ENCODE results near the gene MED16. TPM values are rescaled to one million over a fixed set of nuclear protein-coding genes. Genes with fewer than 3 reads are reported as not detected.
A peak's percentile ranks its signal among the peaks of the same experiment; 100 is the strongest.

Gene MED16
- polyA plus RNA-seq, 1 experiment, result 22.7 TPM

- POLR2A ChIA-PET, result no interaction called here
- H3K9me3 ChIP-seq (ENCODE audit: control insufficient read depth, insufficient read depth, low read length), result peaks cover under 1% of the 10 kb centered on the region; the same call in 1 of the 2 replicates
- CTCF ChIA-PET, result no interaction called here
- no peak for DNase-seq (ENCODE audit: low read depth, low spot score)
- H3K27me3 ChIP-seq (ENCODE audit: control insufficient read depth, insufficient read depth, low read length), result peaks cover 27% of the 10 kb centered on the region
- no peak overlapping the region for H3K27ac ChIP-seq (ENCODE audit: low read depth, low read length)
- TF ChIP-seq CTCF (IDR thresholded peaks at IDR 0.05; ENCODE audit: low read depth, low read length), result no peak
- peak overlapping the region; percentile 17; the same call in 1 of the 2 replicates for H3K4me3 ChIP-seq (ENCODE audit: low read depth, low read length)
Measured at GRCh38 chr19:916645-917322, 23.8 kb upstream of the MED16 start.

- Histone ChIP-seq H3K27ac (ENCODE audit: low read depth, low read length) (peak within 1 kb of the TSS; percentile 68), H3K27me3 (ENCODE audit: control insufficient read depth, insufficient read depth, low read length) (peaks cover 12% of the 10 kb centered on the region), H3K9me3 (ENCODE audit: control insufficient read depth, insufficient read depth, low read length) (peaks cover 7% of the 10 kb centered on the region; the same call in 1 of the 2 replicates), H3K4me3 (ENCODE audit: low read depth, low read length) (peak within 1 kb of the TSS; percentile 86)
- CTCF ChIA-PET, result interaction anchor here (0.9 to 1.0 kb wide), 2 partner anchors 72 to 143 kb away, joined by 3 to 4 read pairs; partner anchors contain the start of gene PRTN3
- TF ChIP-seq CTCF (IDR thresholded peaks at IDR 0.05; ENCODE audit: low read depth, low read length), result no peak
- POLR2A ChIA-PET, result no interaction called here
- DNase-seq (ENCODE audit: low read depth, low spot score), result no peak
Measured at GRCh38 chr19:913080-913748, 20.2 kb upstream of the MED16 start, which contains the start of gene R3HDM4. TSS of gene R3HDM4 (minus strand) at chr19:913219. CDS start at chr19:913157, 62 bp downstream.

- no peak for DNase-seq (ENCODE audit: low read depth, low spot score)
- Histone ChIP-seq H3K4me3 (ENCODE audit: low read depth, low read length) (peak overlapping the region; percentile 86), H3K27me3 (ENCODE audit: control insufficient read depth, insufficient read depth, low read length) (peaks cover 6% of the 10 kb centered on the region), H3K27ac (ENCODE audit: low read depth, low read length) (no peak overlapping the region), H3K9me3 (ENCODE audit: control insufficient read depth, insufficient read depth, low read length) (peaks cover 7% of the 10 kb centered on the region; the same call in 1 of the 2 replicates)
- POLR2A ChIA-PET, result no interaction called here
- no peak for TF ChIP-seq CTCF (IDR thresholded peaks at IDR 0.05; ENCODE audit: low read depth, low read length)
- CTCF ChIA-PET, result no interaction called here
Measured at GRCh38 chr19:912181-913079, 19.4 kb upstream of the MED16 start.

- Histone ChIP-seq H3K9me3 (ENCODE audit: control insufficient read depth, insufficient read depth, low read length) (peaks cover 7% of the 10 kb centered on the region; the same call in 1 of the 2 replicates), H3K27me3 (ENCODE audit: control insufficient read depth, insufficient read depth, low read length) (no peaks in the 10 kb centered on the region), H3K27ac (ENCODE audit: low read depth, low read length) (no peak overlapping the region), H3K4me3 (ENCODE audit: low read depth, low read length) (peak overlapping the region; percentile 41; the same call in 1 of the 2 replicates)
- CTCF ChIA-PET, result no interaction called here
- no peak for DNase-seq (ENCODE audit: low read depth, low spot score)
- POLR2A ChIA-PET, result no interaction called here
- TF ChIP-seq CTCF (IDR thresholded peaks at IDR 0.05; ENCODE audit: low read depth, low read length), result no peak
Measured at GRCh38 chr19:911197-912033, 18.4 kb upstream of the MED16 start.

Data from AG04450 (cell line).